Measurements from ENCODE around the gene TMEM94. TPM values are rescaled to one million over a fixed set of nuclear protein-coding genes. Genes with fewer than 3 reads are reported as not detected.

The TMEM94 gene
- total and polyA plus RNA-seq, 2 of the 13 experiments (the other 11 are each of a cell fraction or from before 2014, with no cell fraction given) = 32.6 to 134 TPM

GRCh38 chr17:75459590-75460267, 3.3 kb downstream of the TMEM94 start (continued):
- TF ChIP-seq KDM6A (CRISPR knock-in tag; IDR thresholded peaks at IDR 0.05; ENCODE audit: low read depth) (no peak), ZBTB37 (CRISPR knock-in tag; IDR thresholded peaks at IDR 0.05) (peak; percentile 94), REPIN1 (CRISPR knock-in tag; IDR thresholded peaks at IDR 0.05; ENCODE audit: borderline replicate concordance, low read depth) (no peak), ARNT (IDR thresholded peaks at IDR 0.05) (no peak), JDP2 (CRISPR knock-in tag; IDR thresholded peaks at IDR 0.05; ENCODE audit: borderline replicate concordance) (no peak), NFIB (CRISPR knock-in tag; IDR thresholded peaks at IDR 0.05; ENCODE audit: borderline replicate concordance) (no peak), ZNF644 (CRISPR knock-in tag; IDR thresholded peaks at IDR 0.05; ENCODE audit: low read depth) (peak; percentile 13; the same call in 1 of the 2 replicates), SSRP1 (CRISPR knock-in tag; IDR thresholded peaks at IDR 0.05) (peak; percentile 49; the same call in 1 of the 2 replicates), SRSF9 (IDR thresholded peaks at IDR 0.05; ENCODE audit: borderline replicate concordance, insufficient read depth, low read depth, low read length, poor library complexity, severe bottlenecking) (no peak), ZNF775 (CRISPR knock-in tag; IDR thresholded peaks at IDR 0.05; ENCODE audit: borderline replicate concordance) (no peak), SMC3 (IDR thresholded peaks at IDR 0.05; ENCODE audit: low read length) (peak; percentile 25), RBFOX2 (IDR thresholded peaks at IDR 0.05; ENCODE audit: low read depth, low read length) (no peak), NR2F1 (CRISPR knock-in tag; IDR thresholded peaks at IDR 0.05) (peak in 1 of 2 experiments; percentile 40; a peak in 3 of 4 replicates), ZNF552 (CRISPR knock-in tag; IDR thresholded peaks at IDR 0.05; ENCODE audit: borderline replicate concordance) (no peak), AFF4 (CRISPR knock-in tag; IDR thresholded peaks at IDR 0.05) (no peak), PHB2 (IDR thresholded peaks at IDR 0.05; ENCODE audit: partially characterized antibody) (no peak), ZNF468 (CRISPR knock-in tag; IDR thresholded peaks at IDR 0.05) (no peak)
- TF ChIP-seq, protein P1, sequence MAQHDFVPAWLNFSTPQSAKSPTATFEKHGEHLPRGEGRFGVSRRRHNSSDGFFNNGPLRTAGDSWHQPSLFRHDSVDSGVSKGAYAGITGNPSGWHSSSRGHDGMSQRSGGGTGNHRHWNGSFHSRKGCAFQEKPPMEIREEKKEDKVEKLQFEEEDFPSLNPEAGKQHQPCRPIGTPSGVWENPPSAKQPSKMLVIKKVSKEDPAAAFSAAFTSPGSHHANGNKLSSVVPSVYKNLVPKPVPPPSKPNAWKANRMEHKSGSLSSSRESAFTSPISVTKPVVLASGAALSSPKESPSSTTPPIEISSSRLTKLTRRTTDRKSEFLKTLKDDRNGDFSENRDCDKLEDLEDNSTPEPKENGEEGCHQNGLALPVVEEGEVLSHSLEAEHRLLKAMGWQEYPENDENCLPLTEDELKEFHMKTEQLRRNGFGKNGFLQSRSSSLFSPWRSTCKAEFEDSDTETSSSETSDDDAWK (CRISPR knock-in tag; IDR thresholded peaks at IDR 0.05) = no peak
- TF ChIP-seq, protein P2, sequence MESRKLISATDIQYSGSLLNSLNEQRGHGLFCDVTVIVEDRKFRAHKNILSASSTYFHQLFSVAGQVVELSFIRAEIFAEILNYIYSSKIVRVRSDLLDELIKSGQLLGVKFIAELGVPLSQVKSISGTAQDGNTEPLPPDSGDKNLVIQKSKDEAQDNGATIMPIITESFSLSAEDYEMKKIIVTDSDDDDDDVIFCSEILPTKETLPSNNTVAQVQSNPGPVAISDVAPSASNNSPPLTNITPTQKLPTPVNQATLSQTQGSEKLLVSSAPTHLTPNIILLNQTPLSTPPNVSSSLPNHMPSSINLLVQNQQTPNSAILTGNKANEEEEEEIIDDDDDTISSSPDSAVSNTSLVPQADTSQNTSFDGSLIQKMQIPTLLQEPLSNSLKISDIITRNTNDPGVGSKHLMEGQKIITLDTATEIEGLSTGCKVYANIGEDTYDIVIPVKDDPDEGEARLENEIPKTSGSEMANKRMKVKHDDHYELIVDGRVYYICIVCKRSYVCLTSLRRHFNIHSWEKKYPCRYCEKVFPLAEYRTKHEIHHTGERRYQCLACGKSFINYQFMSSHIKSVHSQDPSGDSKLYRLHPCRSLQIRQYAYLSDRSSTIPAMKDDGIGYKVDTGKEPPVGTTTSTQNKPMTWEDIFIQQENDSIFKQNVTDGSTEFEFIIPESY (CRISPR knock-in tag; IDR thresholded peaks at IDR 0.05) = peak; percentile 55; the same call in 1 of the 2 replicates
- TF ChIP-seq, protein P3, sequence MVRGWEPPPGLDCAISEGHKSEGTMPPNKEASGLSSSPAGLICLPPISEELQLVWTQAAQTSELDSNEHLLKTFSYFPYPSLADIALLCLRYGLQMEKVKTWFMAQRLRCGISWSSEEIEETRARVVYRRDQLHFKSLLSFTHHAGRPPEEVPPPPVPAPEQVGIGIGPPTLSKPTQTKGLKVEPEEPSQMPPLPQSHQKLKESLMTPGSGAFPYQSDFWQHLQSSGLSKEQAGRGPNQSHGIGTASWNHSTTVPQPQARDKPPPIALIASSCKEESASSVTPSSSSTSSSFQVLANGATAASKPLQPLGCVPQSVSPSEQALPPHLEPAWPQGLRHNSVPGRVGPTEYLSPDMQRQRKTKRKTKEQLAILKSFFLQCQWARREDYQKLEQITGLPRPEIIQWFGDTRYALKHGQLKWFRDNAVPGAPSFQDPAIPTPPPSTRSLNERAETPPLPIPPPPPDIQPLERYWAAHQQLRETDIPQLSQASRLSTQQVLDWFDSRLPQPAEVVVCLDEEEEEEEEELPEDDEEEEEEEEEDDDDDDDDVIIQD (CRISPR knock-in tag; IDR thresholded peaks at IDR 0.05; ENCODE audit: low read depth) = peak; percentile 73

All from HepG2 (cell line).